ENCODE results near the gene CTBP1. TPM values are rescaled to one million over a fixed set of nuclear protein-coding genes. Genes with fewer than 3 reads are reported as not detected.

CTBP1 gene
- total and polyA plus RNA-seq, 4 donors, result 98.8 to 232 (median 168) TPM

DNA sequence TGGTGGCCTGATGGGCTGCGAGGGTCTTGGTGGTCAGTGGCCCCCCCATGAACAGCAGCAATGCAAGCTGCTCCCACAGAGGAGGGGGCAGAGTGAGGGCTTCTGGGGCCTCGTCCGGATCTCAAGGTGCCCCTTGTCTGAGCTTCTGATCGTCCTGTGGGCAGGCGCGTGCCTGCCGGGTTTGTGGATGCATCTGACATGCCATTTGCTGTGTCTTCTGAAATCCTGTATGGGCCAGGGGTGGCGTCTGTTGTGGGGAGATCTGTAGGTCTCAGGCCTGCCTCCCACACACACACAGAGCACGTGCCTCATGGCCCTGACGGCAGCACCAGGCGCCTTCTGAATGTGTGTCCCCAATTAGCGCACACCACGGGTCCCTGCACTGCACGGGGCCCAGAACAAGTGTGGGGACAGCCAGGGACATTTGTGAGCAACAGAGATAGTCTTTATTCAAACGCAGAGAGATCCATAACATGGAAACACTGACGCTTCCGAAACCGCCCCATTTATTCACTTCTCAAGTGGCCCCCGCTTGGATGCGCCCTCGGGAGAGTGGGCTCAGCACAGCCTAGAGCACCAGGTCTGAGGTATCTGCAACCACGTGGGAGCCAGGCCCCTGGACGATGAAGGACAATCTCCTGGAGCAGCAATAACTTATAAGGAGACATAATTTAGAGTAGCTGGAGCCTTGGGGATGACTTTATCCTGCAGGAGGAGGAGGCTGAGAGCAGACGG is 82.3 kb downstream of the CTBP1 start:
- no peak for DNase-seq (ENCODE audit: low read depth in 4 of 6, low spot score in 6 of 6)
- Histone ChIP-seq H3K27ac (ENCODE audit: low read depth, low read length) (no peak overlapping the region), H3K27me3 (ENCODE audit: control insufficient read depth, insufficient read depth, low read length) (peaks cover 29% of the 10 kb centered on the region), H3K36me3 (ENCODE audit: control insufficient read depth, insufficient read depth, low read length) (peaks cover 6% of the 10 kb centered on the region), H3K9me3 (ENCODE audit: control insufficient read depth, insufficient read depth, low read length) (no peaks in the 10 kb centered on the region), H3K4me3 (ENCODE audit: low read depth, low read length) (peak overlapping the region; percentile 68), H3K4me1 (ENCODE audit: control insufficient read depth, insufficient read depth, low read length) (peaks cover 38% of the 10 kb centered on the region)
- WGBS (ENCODE audit: insufficient coverage), result 67% methylated on average over 17 of the region's 24 CpGs

DNA sequence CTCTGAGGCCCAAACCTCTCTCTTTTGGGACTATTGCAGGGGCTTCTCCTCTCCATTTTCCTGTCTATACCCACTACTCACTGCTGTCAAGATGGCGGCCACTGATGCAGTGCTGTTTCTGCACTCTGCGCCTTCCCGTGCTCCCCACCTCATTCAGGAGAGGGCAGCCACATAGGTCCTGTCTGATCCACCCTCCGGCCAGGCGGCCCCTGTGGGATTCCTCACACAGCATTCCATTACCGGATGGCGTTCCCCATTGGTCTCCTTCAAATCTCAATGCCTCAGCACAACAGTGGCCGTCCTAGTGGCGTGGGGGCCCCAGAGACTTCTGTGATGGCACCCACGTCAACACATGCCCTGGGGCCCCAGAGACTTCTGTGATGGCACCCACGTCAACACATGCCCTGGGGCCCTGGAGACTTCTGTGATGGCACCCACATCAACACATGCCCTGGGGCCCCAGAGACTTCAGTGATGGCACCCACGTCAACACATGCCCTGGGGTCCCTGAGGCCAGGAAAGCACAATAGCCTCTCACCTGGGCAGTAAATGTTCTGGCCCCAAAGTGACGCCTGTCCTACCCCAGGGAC is 83.9 kb downstream of the CTBP1 start:
- peaks cover 6% of the 10 kb centered on the region for H3K36me3 ChIP-seq (ENCODE audit: control insufficient read depth, insufficient read depth, low read length)
- DNase-seq (ENCODE audit: low read depth in 4 of 6, low spot score in 6 of 6), result no peak
- H3K27ac ChIP-seq (ENCODE audit: low read depth, low read length), result no peak overlapping the region
- peaks cover 27% of the 10 kb centered on the region for H3K4me1 ChIP-seq (ENCODE audit: control insufficient read depth, insufficient read depth, low read length)
- peaks cover 14% of the 10 kb centered on the region for H3K27me3 ChIP-seq (ENCODE audit: control insufficient read depth, insufficient read depth, low read length)
- H3K4me3 ChIP-seq (ENCODE audit: low read depth, low read length), result no peak overlapping the region
- no peaks in the 10 kb centered on the region for H3K9me3 ChIP-seq (ENCODE audit: control insufficient read depth, insufficient read depth, low read length)
- 91% methylated on average over 13 of the region's 13 CpGs for WGBS (ENCODE audit: insufficient coverage)

DNA sequence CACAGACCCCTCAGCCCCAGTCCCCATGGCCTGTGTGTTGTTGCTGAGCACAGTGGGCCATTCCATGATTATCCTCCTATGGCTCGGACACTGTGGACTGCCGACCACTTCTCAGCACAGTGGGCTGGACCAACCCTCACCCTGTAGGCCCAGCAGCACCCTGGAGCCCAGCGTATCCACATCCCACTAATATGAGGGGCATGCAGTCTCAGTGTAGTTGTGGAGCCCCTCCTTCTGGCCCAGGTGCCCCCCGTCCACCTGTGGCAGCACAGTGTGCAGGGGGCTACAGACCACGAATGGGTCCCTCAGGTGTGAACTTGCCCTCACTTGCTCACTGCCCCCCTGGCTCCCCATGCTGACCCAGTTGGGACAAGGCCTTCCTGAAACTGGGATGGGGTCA is 84.5 kb downstream of the CTBP1 start:
- Histone ChIP-seq H3K27me3 (ENCODE audit: control insufficient read depth, insufficient read depth, low read length) (peaks cover 9% of the 10 kb centered on the region), H3K36me3 (ENCODE audit: control insufficient read depth, insufficient read depth, low read length) (peaks cover 3% of the 10 kb centered on the region), H3K9me3 (ENCODE audit: control insufficient read depth, insufficient read depth, low read length) (no peaks in the 10 kb centered on the region), H3K27ac (ENCODE audit: low read depth, low read length) (no peak overlapping the region), H3K4me1 (ENCODE audit: control insufficient read depth, insufficient read depth, low read length) (peaks cover 27% of the 10 kb centered on the region), H3K4me3 (ENCODE audit: low read depth, low read length) (no peak overlapping the region)
- WGBS (ENCODE audit: insufficient coverage), result 95% methylated on average over 5 of the region's 5 CpGs
- DNase-seq (ENCODE audit: low read depth in 4 of 6, low spot score in 6 of 6), result no peak

DNA sequence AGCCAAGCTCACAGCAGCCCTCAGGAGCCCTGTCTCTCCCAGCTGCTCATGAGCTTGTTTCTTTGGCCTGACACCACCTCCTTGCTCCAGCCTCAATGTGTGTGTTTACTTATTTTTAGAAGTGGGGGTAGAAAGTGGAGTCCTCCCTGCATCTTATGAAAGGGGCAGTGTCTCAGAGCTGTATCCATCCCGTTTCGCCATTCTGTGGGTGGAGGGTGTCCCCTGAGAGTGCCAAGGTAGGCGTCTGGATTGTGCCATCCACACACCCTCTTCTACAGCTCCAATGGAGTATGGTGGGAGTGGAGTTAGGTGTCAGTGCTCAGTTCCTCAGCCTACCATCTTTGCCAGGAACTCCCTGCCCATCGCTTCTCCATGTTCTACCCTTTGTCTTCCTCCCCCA is 84.9 kb downstream of the CTBP1 start:
- no CpG with 5 or more reads among the region's 4 CpGs for WGBS (ENCODE audit: insufficient coverage)
- Histone ChIP-seq H3K27ac (ENCODE audit: low read depth, low read length) (no peak overlapping the region), H3K27me3 (ENCODE audit: control insufficient read depth, insufficient read depth, low read length) (peaks cover 7% of the 10 kb centered on the region), H3K36me3 (ENCODE audit: control insufficient read depth, insufficient read depth, low read length) (no peaks in the 10 kb centered on the region), H3K4me3 (ENCODE audit: low read depth, low read length) (no peak overlapping the region), H3K9me3 (ENCODE audit: control insufficient read depth, insufficient read depth, low read length) (no peaks in the 10 kb centered on the region), H3K4me1 (ENCODE audit: control insufficient read depth, insufficient read depth, low read length) (peaks cover 27% of the 10 kb centered on the region)
- no peak for DNase-seq (ENCODE audit: low read depth in 4 of 6, low spot score in 6 of 6)

Other genes starting within 250 kb of the CTBP1 start
- gene FGFRL1, start 237.5 kb downstream of the CTBP1 start, total RNA-seq, result 10 to 100 TPM; 11.2 to 39.2 TPM
- 10 to 100 TPM; 27.5 to 43.7 TPM for gene FGFRL1, start 237.5 kb downstream of the CTBP1 start, polyA plus RNA-seq (ENCODE audit: insufficient read length in 2 of 2)
- 1 to 10 TPM; 3.9 to 7.5 TPM for gene RNF212, start 135.6 kb downstream of the CTBP1 start, total RNA-seq
- gene RNF212, start 135.6 kb downstream of the CTBP1 start, polyA plus RNA-seq (ENCODE audit: insufficient read length in 2 of 2), result 10 to 100 TPM in 1 of 2 donors, 1 to 10 TPM in 1; 9.8 to 12.6 TPM
- gene SPON2, start 76.5 kb downstream of the CTBP1 start, total RNA-seq, result 10 to 100 TPM; 10.6 to 29.5 TPM
- gene SPON2, start 76.5 kb downstream of the CTBP1 start, polyA plus RNA-seq (ENCODE audit: insufficient read length in 2 of 2), result 10 to 100 TPM; 19.8 to 23.2 TPM
- 10 to 100 TPM; 36.3 to 51.0 TPM for gene MAEA, start 40.8 kb upstream of the CTBP1 start, total RNA-seq
- gene MAEA, start 40.8 kb upstream of the CTBP1 start, polyA plus RNA-seq (ENCODE audit: insufficient read length in 2 of 2), result 10 to 100 TPM; 56.3 to 71.8 TPM
- 10 to 100 TPM in 1 of 2 donors, 1 to 10 TPM in 1; 7.5 to 11.6 TPM for gene UVSSA, start 98.1 kb upstream of the CTBP1 start, total RNA-seq
- gene UVSSA, start 98.1 kb upstream of the CTBP1 start, polyA plus RNA-seq (ENCODE audit: insufficient read length in 2 of 2), result 10 to 100 TPM; 22.6 to 27.7 TPM
- not detected for gene NKX1-1, start 157.3 kb upstream of the CTBP1 start, total RNA-seq
- gene NKX1-1, start 157.3 kb upstream of the CTBP1 start, polyA plus RNA-seq (ENCODE audit: insufficient read length in 2 of 2), result under 1 TPM; 0.35 to 0.70 TPM

Data from spinal cord (tissue), 10 donors.